SH-SY5Y (cell line): ENCODE measurements around the gene ITGB4.

ENCODE experiments used
- GATA2 ChIP-seq: IDR thresholded peaks from 2 replicates; pipeline ENCODE4 v1.6.1; 2011; ENCODE audit warnings: mild to moderate bottlenecking, low read depth, low read length
- GATA3 ChIP-seq: IDR thresholded peaks from 2 replicates; pipeline ENCODE4 v1.6.1; 2011; ENCODE audit warnings: low read depth, mild to moderate bottlenecking, low read length, moderate library complexity

DNA sequence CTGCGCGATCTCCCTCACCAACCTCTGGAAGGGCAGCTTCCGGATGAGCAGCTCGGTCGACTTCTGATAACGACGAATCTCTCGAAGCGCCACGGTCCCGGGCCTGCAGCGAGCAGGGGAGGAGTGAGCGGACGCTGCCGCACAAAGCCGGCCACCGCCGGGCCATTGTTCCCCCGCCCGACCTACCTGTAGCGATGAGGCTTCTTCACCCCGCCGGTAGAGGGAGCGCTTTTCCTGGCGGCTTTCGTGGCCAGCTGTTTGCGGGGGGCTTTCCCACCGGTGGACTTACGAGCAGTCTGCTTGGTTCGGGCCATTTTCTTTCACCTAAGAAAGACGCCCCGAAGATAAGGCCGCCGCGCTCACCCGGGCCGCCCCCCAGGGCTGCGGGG is 57.6 kb downstream of the ITGB4 start:
- TF ChIP-seq GATA2 (no peak), GATA3 (no peak)
